MM.1S (cell line): ENCODE data around the gene CRAT.

Experiments
- CTCF ChIP-seq: fragments of 300-600 bp; sonication (generic); IDR thresholded peaks from 2 replicates; pipeline ENCODE4 v1.5.1; 2016; ENCODE audit warnings: antibody characterized with exemption, low read length, mixed read lengths
- EZH2 ChIP-seq: fragments of 300-600 bp; sonication (generic); optimal IDR thresholded peaks from 2 replicates; pipeline ENCODE3; 2017; ENCODE audit warnings: low read depth, mild to moderate bottlenecking, antibody characterized with exemption, low read length, mixed read lengths
- EZH2phosphoT487 ChIP-seq: fragments of 300-600 bp; sonication (generic); IDR thresholded peaks from 2 replicates; pipeline ENCODE4 v1.6.1; 2018; ENCODE audit warnings: antibody characterized with exemption, low read length

- no peak for TF ChIP-seq CTCF
- TF ChIP-seq EZH2 = no peak
- TF ChIP-seq EZH2phosphoT487 = no peak
Observed at GRCh38 chr9:129084087-129084486, 26.5 kb downstream of the CRAT start.
